Measurements from ENCODE around the gene ITPR2. TPM values are rescaled to one million over a fixed set of nuclear protein-coding genes. Genes with fewer than 3 reads are reported as not detected.

ITPR2 gene
- total and polyA plus RNA-seq, 2 of the 13 experiments (the other 11 are each of a cell fraction or from before 2014, with no cell fraction given) = 31.9 to 81.9 TPM

- TF ChIP-seq GMEB2 (CRISPR knock-in tag; IDR thresholded peaks at IDR 0.05; ENCODE audit: low read depth) = no peak
- TF ChIP-seq ZNF770 (CRISPR knock-in tag; IDR thresholded peaks at IDR 0.05) = peak; percentile 32; the same call in 1 of the 2 replicates
- TF ChIP-seq ZMYM4 (CRISPR knock-in tag; IDR thresholded peaks at IDR 0.05) = 0 out of 2 replicates have a peak, but pooled peaks have one; percentile 40
- TF ChIP-seq TOE1 (CRISPR knock-in tag; IDR thresholded peaks at IDR 0.05) = no peak
- no peak for TF ChIP-seq IRF1 (CRISPR knock-in tag; IDR thresholded peaks at IDR 0.05; ENCODE audit: low read depth)
- no peak for TF ChIP-seq JDP2 (CRISPR knock-in tag; IDR thresholded peaks at IDR 0.05; ENCODE audit: borderline replicate concordance)
- peak; percentile 72; the same call in 1 of the 2 replicates for TF ChIP-seq CEBPB (IDR thresholded peaks at IDR 0.05; ENCODE audit: borderline replicate concordance, low read depth, low read length)
- 0 out of 2 replicates have a peak, but pooled peaks have one; percentile 6 for TF ChIP-seq SOX5 (CRISPR knock-in tag; IDR thresholded peaks at IDR 0.05; ENCODE audit: borderline replicate concordance)
Observed at GRCh38 chr12:26689281-26689841, 143.6 kb downstream of the ITPR2 start (continued).
